Keratinocyte (primary cell): ENCODE results near the gene PALB2. TPM values are rescaled to one million over a fixed set of nuclear protein-coding genes. Genes with fewer than 3 reads are reported as not detected.

ENCODE experiments used
- DNase-seq: peaks from one replicate; pipeline ENCODE4 v3.0.0-alpha.2; 2011; ENCODE audit warnings: low read depth, missing footprints, low spot score
- FAIRE-seq: peaks from 2 replicates; lab custom pipeline; 2011; peaks lifted over from hg19 to GRCh38; lab: Jason Lieb, UNC
- H2AFZ ChIP-seq: 2 replicates; pipeline ENCODE4 v1.6.0; 2012; ENCODE audit warnings: low read length, control low read depth, inconsistent platforms; ENCODE audit not compliant: control insufficient read depth
- H3K27ac ChIP-seq: 2 replicates; pipeline ENCODE4 v1.5.1; 2011; ENCODE audit warnings: low read length; ENCODE audit not compliant: control insufficient read depth, insufficient read depth
- H3K27me3 ChIP-seq: 3 replicates; pipeline ENCODE4 v1.6.0; 2011; ENCODE audit warnings: low read length; ENCODE audit not compliant: control insufficient read depth, insufficient read depth; ENCODE audit errors: extremely low read depth
- H3K36me3 ChIP-seq, 2 experiments: 2 replicates in 1 of 2; 3 replicates in 1 of 2; pipeline ENCODE4 v1.5.1; 2011; ENCODE audit warnings: low read length in 2 of 2, mild to moderate bottlenecking in 1 of 2; ENCODE audit not compliant: control insufficient read depth in 2 of 2, insufficient read depth in 2 of 2; ENCODE audit errors: extremely low read depth in 1 of 2
- H3K4me1 ChIP-seq: 3 replicates; pipeline ENCODE4 v1.5.1; 2011; ENCODE audit warnings: low read length; ENCODE audit not compliant: control insufficient read depth, insufficient read depth; ENCODE audit errors: extremely low read depth
- H3K4me2 ChIP-seq: 3 replicates; pipeline ENCODE4 v1.6.0; 2011; ENCODE audit warnings: low read depth, low read length; ENCODE audit not compliant: control insufficient read depth, insufficient read depth; ENCODE audit errors: extremely low read depth
- H3K4me3 ChIP-seq, 3 experiments: fragments of 200-600 bp in 1 of 3; sonication (generic) in 1 of 3; 2 replicates in 2 of 3; 3 replicates in 1 of 3; pipeline ENCODE4 v1.5.1; 2011 to 2016; ENCODE audit warnings: low read length in 3 of 3, mild to moderate bottlenecking in 3 of 3, control low read depth in 2 of 3, inconsistent platforms in 1 of 3, low read depth in 1 of 3, mixed read lengths in 1 of 3, mixed run types in 1 of 3, moderate library complexity in 1 of 3; ENCODE audit not compliant: control insufficient read depth in 2 of 3, insufficient read depth in 2 of 3; ENCODE audit errors: extremely low read depth in 1 of 3
- H3K79me2 ChIP-seq: 2 replicates; pipeline ENCODE4 v1.6.0; 2012; ENCODE audit warnings: low read length; ENCODE audit not compliant: control insufficient read depth, insufficient read depth
- H3K9ac ChIP-seq: 3 replicates; pipeline ENCODE4 v1.6.0; 2011; ENCODE audit warnings: low read length; ENCODE audit not compliant: control insufficient read depth, insufficient read depth; ENCODE audit errors: extremely low read depth
- H3K9me1 ChIP-seq: 3 replicates; pipeline ENCODE4 v1.6.0; 2011; ENCODE audit warnings: low read length; ENCODE audit not compliant: control insufficient read depth, insufficient read depth; ENCODE audit errors: extremely low read depth
- H3K9me3 ChIP-seq: 2 replicates; pipeline ENCODE4 v1.5.1; 2012; ENCODE audit warnings: low read depth, low read length; ENCODE audit not compliant: control insufficient read depth
- H4K20me1 ChIP-seq: 3 replicates; pipeline ENCODE4 v1.6.0; 2011; ENCODE audit warnings: low read length; ENCODE audit not compliant: control insufficient read depth, insufficient read depth; ENCODE audit errors: extremely low read depth
- CTCF ChIP-seq, 3 experiments: IDR thresholded peaks in 1 of 3; conservative IDR thresholded peaks in 1 of 3; optimal IDR thresholded peaks in 1 of 3; 2 replicates in 2 of 3; 3 replicates in 1 of 3; pipeline versions ENCODE3 to v1.5.1; 2011; ENCODE audit warnings: low read length in 3 of 3, mild to moderate bottlenecking in 3 of 3, moderate library complexity in 2 of 3, control low read depth in 1 of 3, inconsistent platforms in 1 of 3; ENCODE audit not compliant: insufficient read depth in 2 of 3; ENCODE audit errors: extremely low read depth in 1 of 3
- EZH2 ChIP-seq: IDR thresholded peaks from one replicate; pipeline ENCODE4 v1.6.1; 2012; ENCODE audit warnings: inconsistent platforms, mild to moderate bottlenecking, low read length, moderate library complexity
- dilution Hi-C: fragments of 300-500 bp; cut with MboI; formaldehyde crosslinking; loops from one replicate; pipeline ENCODE4 v1.7.0; 2020; ENCODE audit warnings: low sequenced_read_pairs; ENCODE audit not compliant: extremely low pct_ligation_motif_present
- polyA plus RNA-seq, 5 experiments: library from polyadenylated mRNA; depleted of rRNA in 3 of 5; stranded (reverse) in 3 of 5; stranded (forward) in 1 of 5; unstranded in 1 of 5; fragments of >200 nt; gene quantifications; 1 replicate in 1 of 5; 2 replicates in 3 of 5; 3 replicates in 1 of 5; pipeline versions ENCODE4 v1.2.1 to v1.2.3, GENCODE V29; 2011 to 2012; ENCODE audit warnings: missing spikeins in 2 of 5, low read depth in 1 of 5, low replicate concordance in 1 of 5

Gene PALB2
- polyA plus RNA-seq, 1 donor (not counting 4 experiments of a cell fraction or from before 2014, with no cell fraction given), result 18.7 TPM

DNA sequence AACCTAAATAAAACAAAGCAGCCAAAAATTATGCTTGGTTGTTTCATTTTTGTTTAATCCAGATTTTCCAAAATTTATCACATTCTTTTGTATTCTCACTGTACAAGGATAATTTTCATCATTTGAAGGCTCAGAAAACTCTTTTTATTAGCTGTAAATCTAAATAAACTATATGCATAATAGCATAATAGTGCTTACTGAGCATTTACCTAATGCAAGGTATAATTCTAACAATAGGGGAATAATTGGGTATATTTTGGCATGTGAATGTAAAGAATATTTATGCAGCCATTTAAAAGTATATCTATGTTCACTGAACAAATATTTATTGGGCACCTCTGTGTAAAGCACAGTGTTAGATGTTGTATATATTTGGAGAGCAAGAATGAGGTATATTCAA, 17.0 kb downstream of the PALB2 start:
- no peak overlapping the region for H3K4me3 ChIP-seq
- peaks cover 14 to 29% of the 10 kb centered on the region in 2 experiments for H3K36me3 ChIP-seq
- FAIRE-seq (no peak), DNase-seq (no peak)
- no peak overlapping the region for H3K9ac ChIP-seq
- no peaks in the 10 kb centered on the region for H3K4me1 ChIP-seq
- H2AFZ ChIP-seq, result no peak overlapping the region
- no peaks in the 10 kb centered on the region for H4K20me1 ChIP-seq
- H3K9me1 ChIP-seq, result no peaks in the 10 kb centered on the region
- TF ChIP-seq CTCF (optimal IDR thresholded peaks at IDR 0.05 in 1 of 3, IDR thresholded peaks at IDR 0.05 in 1 of 3, conservative IDR thresholded peaks at IDR 0.05 in 1 of 3; ENCODE audit: extremely low read depth in 1 of 3, insufficient read depth in 2 of 3, low read length in 3 of 3), result no peak
- no peak for TF ChIP-seq EZH2
- no peaks in the 10 kb centered on the region for H3K27me3 ChIP-seq
- no peaks in the 10 kb centered on the region for H3K9me3 ChIP-seq
- dilution Hi-C loops, result no loop called here
- H3K27ac ChIP-seq, result no peak overlapping the region
- no peaks in the 10 kb centered on the region for H3K79me2 ChIP-seq
- no peak overlapping the region for H3K4me2 ChIP-seq

- dilution Hi-C loops, result no loop called here
- Histone ChIP-seq H3K9ac (no peak overlapping the region), H3K79me2 (no peaks in the 10 kb centered on the region), H3K27ac (no peak overlapping the region), H3K9me3 (no peaks in the 10 kb centered on the region), H3K4me3 (no peak overlapping the region), H4K20me1 (peaks cover 4% of the 10 kb centered on the region), H2AFZ (no peak overlapping the region), H3K36me3 (peaks cover 18 to 20% of the 10 kb centered on the region in 2 experiments), H3K4me1 (no peaks in the 10 kb centered on the region), H3K27me3 (no peaks in the 10 kb centered on the region), H3K9me1 (no peaks in the 10 kb centered on the region), H3K4me2 (no peak overlapping the region)
- FAIRE-seq, result no peak
- TF ChIP-seq CTCF (optimal IDR thresholded peaks at IDR 0.05 in 1 of 3, IDR thresholded peaks at IDR 0.05 in 1 of 3, conservative IDR thresholded peaks at IDR 0.05 in 1 of 3; ENCODE audit: extremely low read depth in 1 of 3, insufficient read depth in 2 of 3, low read length in 3 of 3) (no peak), EZH2 (no peak)
- no peak for DNase-seq
Measured at GRCh38 chr16:23615805-23616204, 25.3 kb downstream of the PALB2 start.
